Measurements from ENCODE around the gene BEX2. TPM values are rescaled to one million over a fixed set of nuclear protein-coding genes. Genes with fewer than 3 reads are reported as not detected.
"Not testable (repeated sequence)": the region's sequence is repeated elsewhere in the genome, so short reads cannot be mapped to it uniquely, and the experiment has no call there.

Gene BEX2
- total RNA-seq, 2 donors from 2014 or later, result 16.4 to 59.9 TPM

GRCh38 chrX:103329991-103330390, 19.2 kb upstream of the BEX2 start, which contains the start of gene TCEAL7:
Gene TCEAL7, plus strand, starts transcription at chrX:103330239. Its CDS starts 1,165 bp downstream, at chrX:103331404.
- TF ChIP-seq CTCF (IDR thresholded peaks at IDR 0.05), result no peak
- DNase-seq (ENCODE audit: low spot score), result no peak
- Histone ChIP-seq H3K27me3 (no peaks in the 10 kb centered on the region), H3K27ac (no peak within 1 kb of the TSS), H3K9me3 (no peaks in the 10 kb centered on the region), H3K36me3 (no peaks in the 10 kb centered on the region), H3K4me3 (peak within 1 kb of the TSS; percentile 18 to 36), H3K4me1 (no peaks in the 10 kb centered on the region)

GRCh38 chrX:103311399-103311780, 600 bp upstream of the BEX2 start:
- no peaks in the 10 kb centered on the region for H3K36me3 ChIP-seq
- H3K27ac ChIP-seq, result no peak overlapping the region
- H3K4me3 ChIP-seq, result peak overlapping the region in 1 of 2 donors; percentile 53
- DNase-seq (ENCODE audit: low spot score), result no peak
- no peak for TF ChIP-seq CTCF (IDR thresholded peaks at IDR 0.05)
- no peaks in the 10 kb centered on the region for H3K9me3 ChIP-seq
- no peaks in the 10 kb centered on the region for H3K27me3 ChIP-seq
- no peaks in the 10 kb centered on the region for H3K4me1 ChIP-seq

GRCh38 chrX:103309860-103310554, 783 bp downstream of the BEX2 start:
- TF ChIP-seq CTCF (IDR thresholded peaks at IDR 0.05), result no peak

GRCh38 chrX:103305666-103306065, 5.1 kb downstream of the BEX2 start:
- not testable (repeated sequence) for H3K9me3 ChIP-seq; H3K36me3 ChIP-seq; H3K4me1 ChIP-seq; H3K27me3 ChIP-seq; H3K4me3 ChIP-seq; H3K27ac ChIP-seq; DNase-seq (ENCODE audit: low spot score)

More at GRCh38 chrX:103309860-103310554, 783 bp downstream of the BEX2 start:
- Histone ChIP-seq H3K4me1 (no peaks in the 10 kb centered on the region), H3K27ac (no peak overlapping the region), H3K4me3 (peak overlapping the region; percentile 48 to 53), H3K9me3 (no peaks in the 10 kb centered on the region), H3K27me3 (no peaks in the 10 kb centered on the region), H3K36me3 (no peaks in the 10 kb centered on the region)
- no peak for DNase-seq (ENCODE audit: low spot score)

- TF ChIP-seq CTCF (IDR thresholded peaks at IDR 0.05), result no peak
- H3K27me3 ChIP-seq, result no peaks in the 10 kb centered on the region
- H3K4me3 ChIP-seq, result no peak overlapping the region
- no peak for DNase-seq (ENCODE audit: low spot score)
- no peaks in the 10 kb centered on the region for H3K36me3 ChIP-seq
- no peaks in the 10 kb centered on the region for H3K9me3 ChIP-seq
- H3K27ac ChIP-seq, result no peak overlapping the region
- no peaks in the 10 kb centered on the region for H3K4me1 ChIP-seq
Measured at GRCh38 chrX:103304705-103305104, 6.1 kb downstream of the BEX2 start.

- H3K4me3 ChIP-seq, result no peak overlapping the region
- H3K9me3 ChIP-seq, result peaks cover 0 to 18% of the 10 kb centered on the region in 2 donors
- no peak for TF ChIP-seq CTCF (IDR thresholded peaks at IDR 0.05)
- H3K27ac ChIP-seq, result no peak overlapping the region
- H3K36me3 ChIP-seq, result no peaks in the 10 kb centered on the region
- DNase-seq (ENCODE audit: low spot score), result no peak
- H3K27me3 ChIP-seq, result no peaks in the 10 kb centered on the region
- H3K4me1 ChIP-seq, result no peaks in the 10 kb centered on the region
Measured at GRCh38 chrX:103293118-103293517, 17.7 kb downstream of the BEX2 start.

Measured in right atrium auricular region (tissue), 2 donors.